Muscle layer of colon (tissue), 2 donors: ENCODE measurements around the gene RMI2.

ENCODE experiments used
- H3K27ac ChIP-seq: one replicate; pipeline ENCODE4 v1.7.0; 2013; ENCODE audit warnings: low read depth, mild to moderate bottlenecking, low read length, moderate library complexity
- H3K27me3 ChIP-seq, 2 donors: one replicate each; pipeline ENCODE4 v1.7.0; 2013; ENCODE audit warnings: low read length in 2 of 2, mild to moderate bottlenecking in 2 of 2; ENCODE audit not compliant: insufficient read depth in 2 of 2, control insufficient read depth in 1 of 2
- H3K36me3 ChIP-seq: one replicate; pipeline ENCODE4 v1.7.0; 2013; ENCODE audit warnings: mild to moderate bottlenecking, low read length; ENCODE audit not compliant: insufficient read depth
- H3K4me1 ChIP-seq: one replicate; pipeline ENCODE4 v1.7.0; 2013; ENCODE audit warnings: mild to moderate bottlenecking, low read length; ENCODE audit not compliant: insufficient read depth
- H3K4me3 ChIP-seq, 2 donors: one replicate each; pipeline ENCODE4 v1.7.0; 2013; ENCODE audit warnings: low read length in 2 of 2, low read depth in 1 of 2, mild to moderate bottlenecking in 1 of 2, moderate library complexity in 1 of 2
- H3K9ac ChIP-seq: one replicate; pipeline ENCODE4 v1.7.0; 2013; ENCODE audit warnings: low read length
- H3K9me3 ChIP-seq: one replicate; pipeline ENCODE4 v1.7.0; 2013; ENCODE audit warnings: mild to moderate bottlenecking, low read length
- donor health status: abdominal sarcoma.
- donor health status: Adenocarcinoma of cecum.

Gene RMI2

DNA sequence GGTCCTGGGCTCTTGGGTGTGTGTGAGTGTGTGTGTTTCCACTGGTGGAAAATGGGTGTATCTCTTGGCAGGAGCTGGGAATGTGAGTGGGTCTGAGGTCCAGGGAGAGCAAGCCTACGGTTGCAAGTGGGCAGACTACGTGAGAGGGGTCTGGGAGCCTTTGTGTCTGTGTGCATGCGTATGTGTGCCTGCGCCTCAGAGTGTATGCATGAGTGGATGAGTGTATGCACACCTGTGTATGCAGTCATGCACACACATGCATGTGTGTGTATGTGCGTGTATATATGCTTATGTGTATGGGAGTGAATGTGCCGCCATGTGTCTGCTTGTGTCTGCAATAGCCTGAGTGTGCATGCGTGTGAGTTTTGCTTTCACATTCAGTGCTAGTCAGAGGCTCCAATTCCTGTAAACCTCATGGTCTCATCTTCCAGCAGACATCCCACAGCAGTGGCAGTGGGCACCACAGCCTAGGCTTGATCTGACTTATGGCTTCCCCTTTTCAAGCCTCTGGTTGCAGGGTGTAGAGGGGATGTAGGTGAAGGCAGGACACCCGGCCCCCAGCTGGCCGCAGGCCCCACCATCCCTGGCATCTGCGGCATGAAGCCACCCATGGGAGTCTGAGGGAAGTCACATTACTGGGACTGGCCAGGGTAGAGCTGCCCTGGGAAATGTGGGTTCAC is 19.7 kb upstream of the RMI2 start:
- Histone ChIP-seq H3K36me3 (no peaks in the 10 kb centered on the region), H3K9ac (no peak overlapping the region), H3K27ac (no peak overlapping the region), H3K4me1 (peaks cover 17% of the 10 kb centered on the region), H3K27me3 (no peaks in the 10 kb centered on the region), H3K4me3 (no peak overlapping the region), H3K9me3 (no peaks in the 10 kb centered on the region)

- Histone ChIP-seq H3K36me3 (no peaks in the 10 kb centered on the region), H3K27me3 (no peaks in the 10 kb centered on the region), H3K9me3 (no peaks in the 10 kb centered on the region), H3K4me1 (peaks cover 17% of the 10 kb centered on the region), H3K9ac (no peak overlapping the region), H3K4me3 (no peak overlapping the region), H3K27ac (no peak overlapping the region)
These were observed 19.0 kb upstream of the RMI2 start for GRCh38 chr16:11326084-11326736.

GRCh38 chr16:11326737-11327276 is 18.5 kb upstream of the RMI2 start:
- Histone ChIP-seq H3K36me3 (no peaks in the 10 kb centered on the region), H3K4me1 (peaks cover 17% of the 10 kb centered on the region), H3K27ac (no peak overlapping the region)

DNA sequence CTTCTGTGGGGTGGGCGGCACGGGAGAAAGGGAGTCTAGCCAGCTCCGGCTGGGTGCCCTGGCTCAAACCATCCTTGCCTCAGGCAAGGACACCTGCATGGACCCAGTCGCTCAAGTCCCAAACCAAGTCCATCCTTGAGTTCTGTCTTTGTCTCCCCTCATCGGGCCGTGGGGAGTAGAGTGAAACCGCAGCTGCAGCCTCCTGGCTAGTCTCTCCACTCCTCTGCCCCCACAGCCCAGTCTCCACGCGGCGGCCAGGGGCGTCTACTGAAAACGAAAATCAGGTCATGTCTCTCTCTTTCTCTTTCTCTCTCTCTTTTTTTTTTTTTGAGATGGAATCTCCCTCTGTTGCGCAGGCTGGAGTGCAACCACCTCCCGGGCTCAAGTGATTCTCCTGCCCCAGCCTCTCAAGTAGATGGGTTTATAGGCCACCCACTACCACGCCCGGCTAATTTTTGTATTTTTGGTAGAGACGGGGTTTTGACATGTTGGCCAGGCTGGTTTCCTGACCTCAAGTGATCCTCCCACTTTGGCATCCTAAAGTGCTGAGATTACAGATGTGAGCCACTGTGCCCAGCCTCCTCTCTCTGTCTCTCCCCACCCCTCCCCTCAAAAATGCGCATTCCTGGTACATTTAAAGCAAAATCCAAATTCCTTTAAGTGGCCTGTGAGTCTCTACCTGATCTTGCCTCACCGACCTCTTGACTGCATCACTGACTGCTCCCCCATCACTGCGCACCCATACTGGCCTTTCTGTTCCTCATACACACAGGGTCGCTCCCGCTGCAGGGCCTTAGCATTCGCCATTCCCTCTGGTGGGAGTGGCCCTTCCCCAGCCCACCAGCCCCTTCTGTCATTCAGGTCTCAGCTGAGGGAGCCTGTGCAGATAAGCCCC is 17.7 kb upstream of the RMI2 start:
- H3K9me3 ChIP-seq = no peaks in the 10 kb centered on the region
- peaks cover 17% of the 10 kb centered on the region for H3K4me1 ChIP-seq
- H3K27me3 ChIP-seq = no peaks in the 10 kb centered on the region
- no peaks in the 10 kb centered on the region for H3K36me3 ChIP-seq
- H3K9ac ChIP-seq = no peak overlapping the region
- no peak overlapping the region for H3K27ac ChIP-seq
- H3K4me3 ChIP-seq = no peak overlapping the region

More at GRCh38 chr16:11326737-11327276, 18.5 kb upstream of the RMI2 start:
- Histone ChIP-seq H3K9ac (no peak overlapping the region), H3K9me3 (no peaks in the 10 kb centered on the region), H3K27me3 (no peaks in the 10 kb centered on the region), H3K4me3 (no peak overlapping the region)

DNA sequence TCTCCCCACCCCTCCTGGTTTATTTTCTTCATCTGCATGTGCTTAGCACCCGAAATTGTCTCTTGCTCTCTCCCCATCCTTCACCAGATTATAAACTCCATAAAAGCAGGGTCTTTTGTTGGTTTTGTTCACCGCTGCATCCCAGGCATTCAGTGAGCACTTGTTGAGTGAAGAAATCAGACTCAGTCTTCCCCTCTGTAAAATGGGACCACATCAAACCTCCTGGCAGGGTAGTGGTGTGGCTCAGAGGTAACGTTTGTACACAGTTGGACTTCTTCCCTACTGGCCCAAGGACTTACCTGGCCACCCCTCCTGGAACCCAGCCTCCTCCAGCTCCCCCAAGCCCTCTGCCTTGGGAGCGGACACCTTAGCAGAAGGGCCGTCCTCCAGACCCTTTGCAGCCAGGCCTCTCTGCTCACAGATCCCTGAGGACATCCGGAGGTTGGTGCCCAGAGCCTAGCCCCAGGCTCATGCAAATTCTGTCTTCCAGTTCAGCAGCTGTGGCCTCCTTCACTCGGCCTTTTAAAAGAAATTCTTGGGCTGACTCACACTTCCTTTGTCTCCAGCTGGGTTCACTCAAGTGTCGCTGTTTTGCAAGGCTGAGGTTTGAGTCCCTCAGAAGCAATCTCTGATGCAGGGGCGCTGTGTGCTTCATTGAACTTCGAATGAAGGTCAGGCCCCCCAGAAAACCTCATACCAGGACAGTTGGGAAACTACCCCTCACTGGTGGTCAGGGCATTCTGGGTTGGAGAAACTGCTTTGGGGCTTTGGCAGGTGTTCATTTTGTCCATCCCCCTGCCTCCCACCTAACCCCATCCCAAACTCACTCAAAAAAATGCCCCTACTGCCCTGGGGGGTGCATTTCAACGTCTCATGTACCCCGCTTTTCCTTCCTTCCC is 16.8 kb upstream of the RMI2 start:
- H3K4me1 ChIP-seq = peaks cover 17% of the 10 kb centered on the region
- no peak overlapping the region for H3K9ac ChIP-seq
- H3K9me3 ChIP-seq = no peaks in the 10 kb centered on the region
- no peaks in the 10 kb centered on the region for H3K36me3 ChIP-seq
- no peaks in the 10 kb centered on the region for H3K27me3 ChIP-seq
- no peak overlapping the region for H3K27ac ChIP-seq
- H3K4me3 ChIP-seq = no peak overlapping the region

DNA sequence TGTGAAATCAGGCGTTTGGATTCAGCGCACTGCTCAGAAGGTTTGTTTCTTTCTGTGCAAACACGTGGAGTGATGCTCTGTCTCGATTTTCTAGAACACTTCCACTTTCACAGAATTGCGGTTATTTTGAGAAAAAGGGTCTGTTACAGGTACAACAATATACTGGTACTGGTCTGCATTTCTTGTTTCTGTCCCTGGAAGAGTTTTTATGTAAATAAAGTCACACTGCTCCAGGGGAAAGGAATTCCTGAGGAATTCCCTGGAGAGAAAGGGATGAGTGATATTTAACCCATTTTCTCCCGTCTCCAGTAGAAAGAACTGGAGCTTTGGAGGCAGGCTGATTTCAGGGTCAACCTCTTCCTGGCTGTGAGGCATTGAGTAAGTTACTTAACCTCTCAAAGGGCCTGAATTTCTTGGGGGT is 16.2 kb upstream of the RMI2 start:
- Histone ChIP-seq H3K27me3 (no peaks in the 10 kb centered on the region), H3K9me3 (no peaks in the 10 kb centered on the region), H3K9ac (no peak overlapping the region), H3K27ac (no peak overlapping the region), H3K4me3 (no peak overlapping the region), H3K36me3 (no peaks in the 10 kb centered on the region), H3K4me1 (peaks cover 17% of the 10 kb centered on the region)

GRCh38 chr16:11329891-11330290 is 15.4 kb upstream of the RMI2 start:
- H3K9ac ChIP-seq = no peak overlapping the region
- H3K4me1 ChIP-seq = peaks cover 17% of the 10 kb centered on the region
- H3K27me3 ChIP-seq = no peaks in the 10 kb centered on the region
- H3K36me3 ChIP-seq = no peaks in the 10 kb centered on the region
- no peak overlapping the region for H3K4me3 ChIP-seq
- H3K27ac ChIP-seq = no peak overlapping the region
- H3K9me3 ChIP-seq = no peaks in the 10 kb centered on the region

DNA sequence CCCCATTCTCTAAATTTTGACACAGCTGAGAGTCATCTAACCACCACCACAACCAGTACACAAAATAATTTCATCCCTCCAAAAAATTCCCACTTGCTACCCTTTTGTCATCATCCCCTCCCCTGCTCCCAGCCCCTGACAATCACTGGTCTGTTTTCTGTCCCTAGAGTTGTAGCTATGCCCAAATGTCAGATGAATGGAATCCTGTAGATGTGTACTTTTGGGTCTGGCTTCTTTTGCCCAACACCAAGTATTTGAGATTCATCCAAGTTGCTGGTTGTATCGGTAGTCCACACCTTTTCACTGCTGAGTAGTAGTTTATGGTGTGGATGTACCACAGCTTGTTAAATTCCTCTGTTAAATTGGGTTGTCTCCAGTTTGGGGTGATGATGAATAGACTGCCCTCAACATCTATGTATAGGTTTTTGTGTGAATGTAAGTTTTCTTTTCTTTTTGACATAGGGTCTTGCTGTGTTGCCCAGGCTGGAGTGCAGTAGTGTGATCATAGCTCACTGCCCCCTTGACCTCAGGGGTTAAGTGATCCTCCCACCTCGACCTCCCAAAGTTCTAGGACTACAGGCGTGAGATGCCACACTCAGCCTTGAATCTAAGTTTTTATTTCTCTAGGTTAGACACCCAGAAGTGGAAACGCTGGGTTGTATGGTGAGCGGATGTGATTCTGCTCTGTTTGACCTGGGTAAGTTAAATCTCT is 14.6 kb upstream of the RMI2 start:
- Histone ChIP-seq H3K27me3 (no peaks in the 10 kb centered on the region), H3K9me3 (no peaks in the 10 kb centered on the region), H3K9ac (no peak overlapping the region), H3K36me3 (no peaks in the 10 kb centered on the region), H3K4me1 (peaks cover 17% of the 10 kb centered on the region), H3K4me3 (no peak overlapping the region), H3K27ac (no peak overlapping the region)

DNA sequence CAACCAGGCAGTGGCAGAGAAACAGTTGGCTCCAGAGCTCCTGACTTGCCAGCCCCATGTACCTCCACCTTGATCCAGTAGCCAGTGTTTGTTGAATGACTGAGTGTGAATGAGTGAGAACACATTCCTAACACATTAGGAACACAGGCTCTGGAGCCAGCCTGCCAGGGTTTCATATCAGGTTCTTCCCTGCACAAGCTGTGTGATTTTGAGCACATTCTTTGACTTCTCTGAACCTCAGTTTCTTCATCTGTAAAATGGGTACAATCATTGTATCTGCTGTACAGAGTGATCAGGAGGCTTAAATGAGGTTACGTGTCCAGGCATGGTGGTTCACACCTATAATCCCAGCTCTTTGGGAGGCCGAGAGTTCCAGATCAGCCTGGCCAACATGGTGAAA is 13.3 kb upstream of the RMI2 start:
- no peaks in the 10 kb centered on the region for H3K36me3 ChIP-seq
- H3K9me3 ChIP-seq = no peaks in the 10 kb centered on the region
- no peak overlapping the region for H3K4me3 ChIP-seq
- no peaks in the 10 kb centered on the region for H3K27me3 ChIP-seq
- H3K4me1 ChIP-seq = peaks cover 17% of the 10 kb centered on the region
- H3K9ac ChIP-seq = no peak overlapping the region
- no peak overlapping the region for H3K27ac ChIP-seq

DNA sequence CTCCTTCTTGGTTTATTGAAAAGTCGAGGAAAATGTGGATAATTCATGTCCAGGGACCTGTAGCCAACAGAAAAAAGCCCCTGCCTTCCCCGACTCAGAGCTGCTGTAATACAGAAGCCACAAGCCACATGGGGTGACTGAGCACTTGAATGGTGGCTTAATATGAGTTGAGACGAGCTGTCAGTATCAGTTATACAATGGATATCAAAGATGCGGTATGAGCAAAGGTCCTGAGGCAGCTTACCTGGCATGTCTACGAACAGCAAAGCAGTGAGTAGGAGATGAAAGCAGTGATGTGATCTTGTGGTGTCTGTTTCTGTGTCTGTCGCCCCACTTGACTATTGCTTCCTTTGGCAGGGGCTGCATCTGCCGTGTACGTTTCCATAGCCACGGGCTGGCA is 12.2 kb upstream of the RMI2 start:
- H3K4me3 ChIP-seq = no peak overlapping the region
- H3K27me3 ChIP-seq = no peaks in the 10 kb centered on the region
- no peak overlapping the region for H3K27ac ChIP-seq
- H3K4me1 ChIP-seq = peaks cover 12% of the 10 kb centered on the region
- no peaks in the 10 kb centered on the region for H3K36me3 ChIP-seq
- H3K9me3 ChIP-seq = no peaks in the 10 kb centered on the region
- H3K9ac ChIP-seq = no peak overlapping the region
